Activated CD4-positive, CD25-positive, alpha-beta regulatory T cell (primary cell): Measurements from ENCODE around the gene MEGF11.

ENCODE experiments used
- DNase-seq, 4 experiments: peaks; one replicate each; lab custom pipeline; 2025; lab: John Stamatoyannopoulos, UW

Gene MEGF11

GRCh38 chr15:65917936-65918335, 335.6 kb downstream of the MEGF11 start:
- no peak for DNase-seq

GRCh38 chr15:65917407-65917756, 336.2 kb downstream of the MEGF11 start:
- no peak for DNase-seq

- no peak for DNase-seq
Measured at GRCh38 chr15:65916664-65917406, 336.7 kb downstream of the MEGF11 start.

GRCh38 chr15:65916041-65916663, 337.4 kb downstream of the MEGF11 start:
- DNase-seq, result no peak

GRCh38 chr15:65914981-65915925, 338.3 kb downstream of the MEGF11 start:
- no peak for DNase-seq

GRCh38 chr15:65914386-65914785, 339.2 kb downstream of the MEGF11 start:
- DNase-seq, result no peak

GRCh38 chr15:65913631-65914199, 339.8 kb downstream of the MEGF11 start:
- DNase-seq, result no peak

GRCh38 chr15:65912235-65912634, 341.3 kb downstream of the MEGF11 start:
- DNase-seq, result no peak

- DNase-seq, result no peak
Measured at GRCh38 chr15:65910341-65910740, 343.2 kb downstream of the MEGF11 start.

- no peak for DNase-seq
Measured at GRCh38 chr15:65909831-65910230, 343.7 kb downstream of the MEGF11 start.

GRCh38 chr15:65908876-65909275, 344.7 kb downstream of the MEGF11 start:
- no peak for DNase-seq

GRCh38 chr15:65907661-65908060, 345.9 kb downstream of the MEGF11 start:
- DNase-seq, result no peak

GRCh38 chr15:65906396-65906795, 347.2 kb downstream of the MEGF11 start:
- DNase-seq, result no peak

- DNase-seq, result no peak
Measured at GRCh38 chr15:65904301-65904700, 349.2 kb downstream of the MEGF11 start.

GRCh38 chr15:65903296-65904073, 350.1 kb downstream of the MEGF11 start:
- DNase-seq, result no peak

GRCh38 chr15:65902373-65902772, 351.2 kb downstream of the MEGF11 start:
- DNase-seq, result no peak

- no peak for DNase-seq
Measured at GRCh38 chr15:65901836-65902235, 351.7 kb downstream of the MEGF11 start.

- no peak for DNase-seq
Measured at GRCh38 chr15:65901336-65901735, 352.2 kb downstream of the MEGF11 start.

- DNase-seq, result no peak
Measured at GRCh38 chr15:65900488-65900887, 353.1 kb downstream of the MEGF11 start.

GRCh38 chr15:65896236-65896635, 357.3 kb downstream of the MEGF11 start:
- no peak for DNase-seq

- DNase-seq, result no peak
Measured at GRCh38 chr15:65893060-65893459, 360.5 kb downstream of the MEGF11 start.

- no peak for DNase-seq
Measured at GRCh38 chr15:65888981-65889380, 364.6 kb downstream of the MEGF11 start.
